GM19468 (cell line): ENCODE measurements around the gene TMEM255B.
"Not testable (repeated sequence)": the region's sequence is repeated elsewhere in the genome, so short reads cannot be mapped to it uniquely, and the experiment has no call there.

Experiments used
- ATAC-seq: cut with Tn5 transposase; IDR thresholded peaks from one replicate; pipeline ENCODE4 v1.9.1; 2021; ENCODE audit warnings: mild to moderate bottlenecking, moderate library complexity, moderate number of reproducible peaks; ENCODE audit not compliant: unreplicated experiment; ENCODE audit errors: extremely low read depth

TMEM255B gene

DNA sequence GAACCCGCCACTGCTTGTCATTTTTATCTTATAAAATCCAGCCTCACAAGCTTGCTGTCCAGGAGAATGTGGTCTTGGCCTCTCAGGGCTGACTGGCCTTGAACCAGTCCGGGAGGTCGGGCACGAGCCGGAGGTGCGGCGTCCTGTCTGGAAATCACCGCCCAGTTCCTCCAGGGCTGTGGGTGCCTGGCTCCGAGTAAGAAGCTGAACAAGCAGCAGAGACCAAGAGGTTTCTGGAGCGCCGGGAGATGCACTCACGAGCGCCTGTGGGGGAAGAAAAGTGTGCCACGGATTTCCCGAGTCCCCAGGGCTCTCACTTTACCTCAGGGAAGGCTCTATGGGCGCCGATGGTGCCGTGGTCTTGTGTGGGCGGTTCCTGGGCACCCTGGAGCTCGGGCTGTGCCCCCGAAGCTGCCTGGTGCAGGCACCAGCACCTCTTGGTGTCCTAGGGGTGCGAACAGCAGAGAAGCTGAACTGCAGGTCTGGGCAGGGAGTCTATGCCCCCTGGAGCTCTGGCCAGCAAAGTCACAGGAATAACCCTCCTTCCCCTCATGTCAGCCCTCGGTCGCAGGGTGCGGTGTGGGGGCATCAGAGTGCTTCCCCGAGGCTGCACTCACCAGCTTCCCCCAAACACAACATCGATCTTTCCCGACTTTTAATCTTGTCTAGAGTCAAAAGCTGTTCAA lies 54.9 kb downstream of the TMEM255B start:
- ATAC-seq = no peak

DNA sequence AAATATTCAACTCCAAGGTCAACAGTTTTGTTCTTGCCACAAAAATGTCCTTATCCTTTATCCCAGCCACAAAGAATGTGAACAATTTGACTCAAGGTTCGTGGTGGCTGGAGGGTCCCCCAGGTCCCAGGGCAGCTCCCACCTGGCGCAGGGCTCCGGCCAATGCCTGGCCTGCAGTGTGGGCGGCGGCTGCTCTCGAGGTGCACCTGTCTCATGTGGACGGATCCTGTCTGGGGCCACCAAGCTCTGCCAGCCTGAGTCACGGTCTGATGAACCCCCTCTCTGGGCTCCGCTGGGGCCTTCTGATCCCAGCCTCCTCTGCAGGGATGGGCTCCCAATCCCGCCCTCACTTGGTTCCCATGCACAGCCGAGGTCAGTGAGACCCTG lies 55.4 kb downstream of the TMEM255B start:
- no peak for ATAC-seq

DNA sequence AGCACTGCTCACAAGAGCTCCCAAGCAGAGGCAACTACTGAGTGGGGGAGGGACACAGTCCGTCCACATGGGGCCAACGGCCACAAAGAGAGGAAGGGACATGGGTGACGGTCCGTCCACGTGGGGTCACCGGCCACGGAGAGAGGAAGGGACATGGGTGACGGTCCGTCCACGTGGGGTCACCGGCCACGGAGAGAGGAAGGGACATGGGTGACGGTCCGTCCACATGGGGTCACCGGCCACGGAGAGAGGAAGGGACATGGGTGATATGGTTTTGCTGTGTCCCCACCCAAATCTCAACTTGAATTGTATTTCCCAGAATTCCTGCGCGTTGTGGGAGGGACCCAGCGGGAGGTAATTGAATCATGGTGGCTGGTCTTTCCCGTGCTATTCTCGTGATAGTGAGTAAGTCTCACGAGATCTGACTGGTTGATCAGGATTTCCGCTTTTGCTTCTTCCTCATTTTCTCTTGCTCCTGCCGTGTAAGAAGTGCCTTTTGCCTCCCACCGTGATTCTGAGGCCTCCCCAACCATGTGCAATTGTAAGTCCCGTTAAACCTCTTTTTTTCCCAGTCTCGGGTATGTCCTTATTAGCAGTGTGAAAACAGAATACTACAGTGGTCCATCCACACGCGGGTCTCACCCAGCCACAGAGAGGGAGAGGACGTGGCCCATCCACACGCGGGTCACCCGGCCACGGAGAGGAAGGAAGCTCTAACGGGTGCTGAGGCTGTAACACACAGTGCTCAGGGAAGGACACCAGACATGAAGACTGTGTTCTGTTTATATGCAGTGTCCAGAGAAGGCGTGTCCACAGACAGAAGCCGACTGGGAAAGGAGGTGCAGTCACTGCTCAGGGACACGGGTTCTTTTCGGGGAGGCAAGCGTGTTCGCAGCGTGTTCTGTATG lies 56.4 kb downstream of the TMEM255B start:
- ATAC-seq = no peak

DNA sequence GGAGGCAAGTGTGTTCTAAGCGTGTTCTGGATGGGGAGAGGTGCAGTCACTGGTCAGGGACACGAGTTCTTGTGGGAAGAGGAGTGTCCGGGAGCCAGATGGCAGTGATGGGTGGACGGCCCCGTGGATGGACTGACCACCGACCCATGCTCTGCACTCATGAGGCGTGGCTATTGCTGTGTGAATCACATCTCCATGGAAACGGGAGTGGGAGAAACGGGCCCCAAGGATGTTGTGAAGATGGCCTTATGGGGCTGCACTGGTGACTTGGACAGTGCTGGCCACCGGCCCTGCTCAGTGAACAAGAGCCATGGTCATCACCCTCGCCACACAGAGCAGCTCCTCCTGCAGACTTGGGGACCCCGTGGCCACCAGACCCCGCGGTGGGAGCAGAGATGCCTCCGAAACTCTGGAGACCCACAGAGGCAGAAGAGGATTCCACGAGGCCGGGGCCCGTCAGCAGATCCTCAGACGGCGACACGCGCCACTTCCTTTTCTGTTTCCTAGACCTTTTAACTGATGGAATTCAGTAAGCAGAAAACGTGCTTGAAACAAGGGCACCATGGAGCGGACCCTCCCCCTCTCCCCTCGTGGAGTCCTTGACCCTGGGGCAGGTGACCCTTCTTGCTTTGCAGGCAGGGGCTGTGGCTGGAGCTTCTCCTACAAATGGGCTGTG lies 57.4 kb downstream of the TMEM255B start:
- no peak for ATAC-seq

DNA sequence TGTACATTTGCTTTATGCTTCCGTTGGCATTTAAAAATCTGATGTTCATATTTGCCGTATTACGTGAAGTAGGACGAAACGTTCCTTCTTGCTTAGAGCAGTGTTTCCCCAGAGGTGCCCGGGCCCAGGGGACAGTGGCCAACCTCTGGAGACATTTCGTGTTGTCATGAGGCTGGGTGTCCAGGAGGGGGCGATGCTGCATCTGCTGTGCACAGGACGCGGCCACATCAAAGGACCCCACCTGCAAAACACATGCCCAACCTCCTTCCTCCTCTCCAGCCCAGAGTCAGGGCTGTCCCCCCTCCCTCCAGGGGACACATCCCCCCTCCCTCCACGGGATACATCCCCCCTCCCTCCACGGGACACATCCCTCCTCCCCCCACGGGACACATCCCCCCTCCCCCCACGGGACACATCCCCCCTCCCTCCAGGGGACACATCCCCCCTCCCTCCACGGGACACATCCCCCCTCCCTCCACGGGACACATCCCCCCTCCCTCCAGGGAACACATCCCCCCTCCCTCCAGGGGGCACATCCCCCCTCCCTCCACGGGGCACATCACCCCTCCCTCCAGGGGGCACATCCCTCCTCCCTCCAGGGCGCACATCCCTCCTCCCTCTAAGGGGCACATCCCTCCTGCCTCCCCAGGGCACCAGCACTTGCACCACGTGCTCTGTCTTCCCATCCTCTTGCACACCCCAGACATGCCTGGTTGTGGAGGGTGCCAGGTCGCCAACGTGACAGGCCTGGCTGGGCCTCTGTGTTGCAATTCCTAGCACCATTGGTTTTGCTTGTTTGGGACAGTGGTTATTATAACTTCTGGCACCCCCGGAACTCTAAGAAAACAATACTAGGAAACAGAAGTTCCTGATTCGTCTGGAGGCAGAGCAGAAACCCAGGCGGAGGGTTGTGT lies 58.2 kb downstream of the TMEM255B start:
- ATAC-seq = no peak

DNA sequence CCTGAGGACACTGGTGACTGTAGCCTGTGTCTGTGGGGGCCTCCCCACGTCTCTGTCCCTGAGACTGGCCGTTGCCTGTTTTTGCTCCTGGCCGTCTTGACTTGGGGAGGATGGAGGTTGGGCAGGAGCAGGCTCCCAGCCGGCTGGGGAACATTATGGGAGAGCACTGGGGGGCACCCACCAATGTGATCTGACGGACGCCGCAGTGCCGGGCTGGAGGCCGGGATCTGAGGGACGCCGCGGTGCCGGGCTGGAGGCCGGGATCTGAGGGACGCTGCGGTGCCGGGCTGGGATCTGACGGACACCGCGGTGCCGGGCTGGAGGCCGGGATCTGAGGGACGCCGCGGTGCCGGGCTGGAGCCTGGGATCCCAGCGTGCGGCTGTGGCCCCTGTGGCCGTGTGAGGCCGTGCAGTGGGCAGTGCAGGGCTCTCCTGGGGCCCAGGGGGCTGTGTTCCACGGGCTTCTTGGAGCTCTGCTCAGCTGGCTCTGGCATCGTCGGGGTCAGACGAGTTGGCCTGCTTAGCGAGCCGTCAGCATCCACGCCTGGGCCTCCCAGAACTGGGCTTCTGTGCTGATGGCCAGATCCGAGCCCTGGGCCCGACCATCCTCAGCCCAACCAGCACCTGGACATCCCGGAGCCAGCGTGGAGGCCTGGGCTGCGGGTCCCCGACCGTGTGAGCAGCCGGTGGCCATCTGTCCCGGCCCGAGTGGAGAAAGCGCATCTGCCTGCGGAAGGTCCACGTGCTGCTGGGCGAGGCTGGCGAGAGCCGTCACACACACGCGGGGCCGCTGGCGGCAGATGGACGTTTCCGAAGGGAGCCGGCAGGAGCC lies 59.0 kb downstream of the TMEM255B start:
- no peak for ATAC-seq

DNA sequence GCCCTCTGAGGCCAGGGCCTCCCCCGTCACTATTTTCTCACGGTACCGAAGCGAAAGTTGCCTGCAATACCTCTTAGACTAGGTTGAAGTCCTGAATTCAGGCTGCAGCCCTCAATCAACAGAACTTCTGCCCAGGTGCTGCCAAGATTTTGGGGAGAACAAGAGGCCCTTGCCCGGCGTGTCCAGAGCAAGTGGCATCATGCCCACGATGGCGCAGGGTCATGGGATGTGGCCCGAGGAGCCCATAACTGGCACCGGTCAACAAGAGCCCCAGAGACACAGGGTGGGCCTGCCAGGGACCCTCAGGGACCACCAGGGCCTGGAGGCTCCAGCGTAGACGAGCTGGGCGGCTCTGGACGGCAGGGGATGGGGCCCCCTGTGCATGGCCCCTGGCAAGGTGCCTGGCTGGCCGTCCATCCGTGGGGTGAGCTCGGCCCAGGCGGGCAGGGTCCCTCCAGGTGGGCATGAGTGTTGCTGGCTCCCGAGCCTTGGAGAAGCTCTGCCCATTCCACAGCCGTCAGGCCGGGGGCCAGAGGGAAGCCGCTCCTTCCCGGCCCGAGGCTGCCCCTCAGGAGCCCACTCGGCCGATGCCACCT lies 59.8 kb downstream of the TMEM255B start:
- ATAC-seq = no peak

DNA sequence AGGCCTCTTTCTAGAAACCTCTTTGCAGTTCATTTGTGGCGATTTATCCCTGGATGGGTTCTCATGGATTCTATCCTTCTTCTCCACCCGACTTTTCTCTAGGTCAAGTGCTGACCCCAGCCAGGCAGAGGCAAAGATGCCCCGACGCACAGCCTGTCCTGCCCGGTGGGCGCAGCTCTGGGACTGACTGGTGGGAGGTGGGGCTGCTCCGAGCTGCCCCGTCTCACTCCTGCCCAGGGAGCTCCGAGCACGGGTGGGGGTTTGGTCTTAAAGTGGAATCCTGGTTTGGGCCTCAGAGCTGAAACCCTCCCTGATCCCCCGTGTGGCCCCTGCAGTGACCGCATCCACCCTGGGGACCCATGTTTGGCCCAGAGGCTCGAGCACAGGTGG lies 60.3 kb downstream of the TMEM255B start:
- no peak for ATAC-seq

DNA sequence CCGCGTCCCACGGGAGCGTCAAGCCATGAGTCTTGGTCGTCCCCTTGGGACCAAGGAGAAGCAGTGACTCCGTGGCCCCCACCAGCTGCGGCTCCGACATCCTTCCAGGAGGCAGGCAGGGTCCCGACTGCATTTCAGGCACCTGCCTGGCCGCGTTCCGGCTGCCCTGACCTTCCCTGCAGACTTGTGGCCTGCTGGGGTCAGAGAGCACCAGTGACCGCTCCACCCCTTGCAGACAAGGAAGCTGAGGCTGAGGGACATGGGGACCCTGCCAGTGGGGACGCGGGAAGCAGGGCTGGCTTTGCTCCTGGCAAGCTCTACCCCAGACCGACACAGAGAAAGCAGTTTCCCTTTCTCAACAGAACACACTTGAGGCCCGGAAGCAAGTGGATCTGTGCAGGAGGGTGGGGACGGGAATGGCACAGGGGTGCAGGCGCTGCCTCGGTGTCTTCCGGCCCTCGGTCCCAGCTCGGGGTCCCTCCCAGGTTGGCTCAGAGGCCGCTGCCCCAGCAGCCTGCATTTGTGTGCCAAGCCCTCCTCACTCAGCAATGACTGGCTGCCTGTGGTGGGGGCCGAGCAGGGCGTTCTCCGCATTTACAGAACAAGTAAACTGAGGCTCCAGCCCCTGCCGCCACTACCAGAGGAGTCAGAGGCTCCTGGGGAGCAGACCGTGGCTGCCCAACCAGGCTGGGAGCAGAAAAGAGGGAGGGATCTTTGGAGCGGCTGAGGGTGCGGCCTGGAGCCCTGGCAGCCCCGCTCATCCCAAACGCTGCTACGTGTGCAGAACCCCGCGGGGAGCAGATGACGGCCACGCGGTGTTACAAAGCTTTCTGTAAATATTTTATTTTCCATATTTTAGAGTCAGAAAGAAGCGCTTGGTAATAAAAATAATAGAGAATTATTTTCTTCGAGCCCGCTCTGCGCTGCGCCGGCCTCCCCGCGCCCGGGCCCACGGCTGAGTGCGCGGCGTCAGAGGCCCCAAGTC lies 61.0 kb downstream of the TMEM255B start:
- ATAC-seq = no peak

DNA sequence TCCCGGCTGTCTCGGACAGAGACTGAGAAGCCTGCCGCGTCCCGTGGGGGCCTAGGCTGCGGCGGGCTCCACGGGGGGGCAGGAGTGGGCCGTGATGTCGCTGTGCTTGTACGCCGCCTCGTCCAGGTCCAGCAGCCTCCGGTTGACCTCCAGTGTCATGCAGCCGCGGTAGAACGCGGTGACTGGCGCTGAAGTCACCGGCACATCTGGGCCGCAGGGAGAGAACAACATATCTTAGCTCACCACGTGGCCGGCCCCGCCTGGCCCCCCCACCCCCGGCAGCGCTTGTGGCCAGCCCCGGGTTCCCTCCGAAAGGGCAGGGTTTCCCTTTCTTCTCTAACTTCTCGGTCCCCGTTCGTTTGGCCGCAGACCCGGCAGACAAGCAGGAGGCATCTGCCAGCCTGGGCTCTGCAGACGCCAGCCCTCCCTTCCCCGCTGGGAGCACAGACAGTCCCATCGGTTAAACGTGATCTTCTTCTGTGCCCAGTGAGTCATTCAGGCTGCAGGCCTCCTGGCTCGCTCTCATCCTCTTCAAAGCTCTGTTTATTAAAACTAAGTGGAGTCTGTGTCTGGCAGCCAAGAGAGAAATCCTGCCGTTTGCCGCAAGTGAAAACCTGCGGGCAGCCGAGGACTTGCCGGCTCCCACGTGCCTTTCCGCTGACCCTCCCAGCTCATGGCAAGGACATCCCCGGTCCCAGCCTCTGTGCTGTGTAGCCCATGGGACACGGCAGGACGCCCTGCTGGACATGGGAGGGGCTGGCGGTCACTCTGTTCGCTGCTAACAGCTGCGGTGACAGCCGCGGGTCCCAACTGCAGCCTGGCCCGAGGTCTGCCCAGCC lies 62.0 kb downstream of the TMEM255B start:
- ATAC-seq = no peak

DNA sequence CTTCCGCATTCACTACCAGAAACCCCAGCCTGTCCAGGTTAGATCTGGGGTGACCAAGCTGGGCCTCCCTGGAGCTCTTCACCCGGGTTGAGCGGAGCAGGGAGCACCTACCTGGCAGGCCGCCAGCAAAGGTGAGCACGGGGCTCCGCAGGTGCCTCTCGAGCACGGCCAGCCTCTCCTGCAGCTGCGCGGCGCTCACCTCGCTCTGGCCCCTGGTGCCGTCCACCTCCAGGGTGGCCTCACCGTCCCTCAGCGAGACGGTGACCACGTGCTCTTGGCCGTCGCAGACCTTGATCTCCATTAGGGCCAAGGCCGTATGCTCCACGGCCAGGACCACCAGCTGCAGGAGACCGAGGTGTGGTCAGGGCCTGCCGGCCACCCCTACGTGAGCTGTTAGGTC lies 62.8 kb downstream of the TMEM255B start:
- no peak for ATAC-seq

DNA sequence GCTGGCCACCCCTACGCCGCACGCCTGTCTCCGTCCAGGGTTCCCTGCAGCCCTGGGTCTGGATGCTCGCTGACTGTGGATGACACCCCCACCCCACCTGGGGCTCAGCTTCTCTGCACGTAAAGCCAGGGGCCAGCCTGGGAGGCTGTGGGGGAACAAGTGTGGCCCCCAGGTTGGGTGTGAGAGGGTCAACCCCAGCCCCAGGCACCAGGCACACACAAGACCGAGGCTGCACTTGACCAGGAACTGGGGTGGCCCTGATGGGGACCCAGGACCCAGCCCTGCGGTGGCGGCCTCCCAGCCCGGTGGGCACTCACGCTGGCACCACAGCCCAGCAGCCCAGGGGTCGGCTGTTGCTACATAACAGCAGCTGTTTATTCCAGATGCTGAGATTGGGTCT lies 63.2 kb downstream of the TMEM255B start:
- no peak for ATAC-seq

DNA sequence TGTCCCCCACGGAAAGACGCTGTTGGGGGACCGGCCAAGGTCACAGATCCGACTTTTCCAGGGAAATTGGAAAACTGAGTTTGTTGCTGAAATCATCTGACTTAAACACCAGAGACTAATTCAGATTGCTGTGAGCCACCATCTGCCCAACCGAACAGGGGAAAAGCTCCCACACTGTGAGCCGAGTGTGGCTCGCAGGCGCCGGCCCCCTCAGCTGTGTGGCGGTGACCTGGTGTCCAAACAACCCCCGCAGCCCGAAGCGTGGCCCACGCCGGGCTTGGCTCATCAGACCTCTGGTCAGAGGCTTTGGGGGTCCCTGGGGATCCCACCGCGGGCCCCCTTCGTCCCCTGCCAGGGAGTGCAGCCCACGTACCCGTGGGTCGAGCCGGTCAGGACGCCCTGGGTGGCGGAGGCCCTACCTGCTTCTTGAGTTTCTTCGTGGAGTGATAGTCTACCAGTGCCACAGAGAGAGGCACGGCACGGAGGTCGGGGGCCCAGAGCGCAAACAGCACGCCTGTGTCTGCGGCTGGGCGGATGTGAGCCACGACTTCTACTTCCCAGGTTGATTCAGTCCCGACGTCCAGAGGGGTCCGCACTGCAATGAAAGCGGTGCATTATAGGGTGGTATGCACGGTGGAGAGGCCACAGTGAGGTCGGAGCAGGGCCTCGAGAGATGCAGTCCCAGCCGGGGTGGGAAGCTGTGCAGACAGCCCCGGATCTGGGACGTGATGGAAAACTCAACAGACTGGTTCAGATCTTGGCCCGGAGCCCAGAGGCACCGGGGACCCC lies 64.1 kb downstream of the TMEM255B start:
- no peak for ATAC-seq

DNA sequence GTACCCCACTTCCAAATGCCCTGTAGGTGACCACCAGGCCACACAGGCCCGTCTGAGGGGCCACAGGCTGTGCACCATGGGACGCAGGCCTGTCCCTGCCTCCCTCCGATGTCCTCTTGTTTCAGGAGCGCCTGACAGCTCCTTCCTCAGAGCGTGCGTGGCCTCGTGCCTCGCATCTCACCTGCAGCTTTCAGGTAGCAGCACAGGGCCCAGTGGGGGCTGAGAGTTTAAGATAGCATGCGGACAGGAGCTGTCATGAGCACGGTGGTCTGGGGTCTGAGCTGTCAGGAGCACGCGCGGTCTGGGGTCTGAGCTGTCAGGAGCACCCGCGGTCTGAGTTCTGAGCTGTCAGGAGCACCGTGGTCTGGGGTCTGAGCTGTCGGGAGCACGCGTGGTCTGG lies 64.7 kb downstream of the TMEM255B start:
- ATAC-seq = no peak

DNA sequence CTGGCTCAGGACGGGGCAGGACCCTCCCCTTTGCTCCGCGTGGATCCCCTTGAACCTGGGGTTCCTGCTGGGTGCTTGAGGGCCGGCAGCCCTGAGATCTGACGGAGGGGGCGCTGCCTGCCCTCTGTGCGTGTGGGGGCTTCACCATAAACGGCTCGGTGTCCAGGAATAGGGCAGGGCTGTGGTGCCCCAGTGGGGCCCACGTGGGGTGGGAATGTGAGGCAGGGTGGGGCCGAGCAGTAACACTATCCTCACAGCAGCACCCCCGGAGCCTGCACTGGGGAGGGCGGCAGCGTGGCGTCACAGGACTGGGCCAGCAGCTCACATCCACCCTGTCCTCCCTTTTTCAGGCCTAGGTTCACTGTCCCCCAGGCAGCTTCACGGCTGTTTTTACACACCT lies 66.8 kb downstream of the TMEM255B start:
- ATAC-seq = no peak

DNA sequence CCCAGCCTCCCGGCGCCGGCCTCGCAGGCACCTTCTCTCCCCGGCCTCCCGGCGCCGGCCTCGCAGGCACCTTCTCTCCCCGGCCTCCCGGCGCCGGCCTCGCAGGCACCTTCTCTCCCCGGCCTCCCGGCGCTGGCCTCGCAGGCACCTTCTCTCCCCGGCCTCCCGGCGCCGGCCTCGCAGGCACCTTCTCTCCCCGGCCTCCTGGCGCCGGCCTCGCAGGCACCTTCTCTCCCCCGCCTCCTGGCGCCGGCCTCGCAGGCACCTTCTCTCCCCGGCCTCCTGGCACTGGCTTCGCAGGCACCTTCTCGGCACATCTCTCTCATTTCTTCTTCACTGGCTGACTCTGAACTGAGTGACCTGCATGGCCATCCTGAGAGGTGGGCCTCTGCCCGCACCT lies 67.4 kb downstream of the TMEM255B start:
- ATAC-seq = not testable (repeated sequence)
